D721Med (cell line): ENCODE results near the gene ELOVL5.

Source experiments
- DNase-seq: peaks from one replicate; pipeline ENCODE4 v3.0.0; 2011; ENCODE audit warnings: low spot score; ENCODE audit not compliant: insufficient read length
- FAIRE-seq: peaks from 2 replicates; lab custom pipeline; 2011; peaks lifted over from hg19 to GRCh38; lab: Jason Lieb, UNC
- CTCF ChIP-seq: IDR thresholded peaks from 2 replicates; pipeline ENCODE4 v1.5.1; 2012; ENCODE audit warnings: mild to moderate bottlenecking, control low read depth; ENCODE audit not compliant: insufficient read depth; ENCODE audit errors: missing control alignments

Gene ELOVL5

GRCh38 chr6:53230775-53231467 lies 117.8 kb downstream of the ELOVL5 start:
- TF ChIP-seq CTCF: no peak
- FAIRE-seq: no peak
- no peak for DNase-seq

GRCh38 chr6:53227847-53228246 lies 120.9 kb downstream of the ELOVL5 start:
- no peak for TF ChIP-seq CTCF
- no peak for FAIRE-seq

GRCh38 chr6:53220605-53221004 lies 128.1 kb downstream of the ELOVL5 start:
- no peak for TF ChIP-seq CTCF
- no peak for DNase-seq
- no peak for FAIRE-seq

More at GRCh38 chr6:53227847-53228246, 120.9 kb downstream of the ELOVL5 start:
- DNase-seq: no peak
